ENCODE results near the gene PRDM7.
"Not testable (repeated sequence)": the region's sequence is repeated elsewhere in the genome, so short reads cannot be mapped to it uniquely, and the experiment has no call there.

PRDM7 gene

DNA sequence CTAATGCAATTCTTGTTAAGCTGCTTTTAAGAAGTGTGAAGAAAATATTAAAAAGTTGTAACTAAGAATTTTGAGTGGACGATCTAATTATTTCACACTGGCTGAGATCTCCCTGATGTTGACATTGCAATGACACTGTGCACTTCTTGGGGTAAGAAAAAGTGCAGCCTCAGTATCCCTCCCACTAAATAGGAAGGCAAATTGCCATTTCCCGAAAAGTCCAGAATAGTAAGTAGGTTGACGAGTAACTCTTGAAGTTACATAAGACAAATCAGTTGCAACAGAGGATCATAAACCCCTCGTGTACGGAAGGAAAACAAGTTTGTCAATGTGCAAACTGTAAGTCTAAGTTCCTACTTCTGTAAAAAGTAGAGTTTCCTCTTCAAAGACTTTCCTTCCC, 21.8 kb upstream of the PRDM7 start:
- not testable (repeated sequence) for H3K9ac ChIP-seq; H2AFZ ChIP-seq; H3K9me3 ChIP-seq (ENCODE audit: control insufficient read depth, low read length); H3K4me1 ChIP-seq; H3K27me3 ChIP-seq (ENCODE audit: control insufficient read depth, insufficient read depth, low read length); H3K27ac ChIP-seq; H3K36me3 ChIP-seq (ENCODE audit: control insufficient read depth, insufficient read depth, low read length); H3K4me3 ChIP-seq (ENCODE audit: low read depth, low read length); H3K4me2 ChIP-seq (ENCODE audit: low read length); H3K79me2 ChIP-seq

GRCh38 chr16:90097010-90097684, 20.0 kb upstream of the PRDM7 start:
- H3K27me3 ChIP-seq (ENCODE audit: control insufficient read depth, insufficient read depth, low read length); H3K79me2 ChIP-seq; H3K9ac ChIP-seq; H3K4me3 ChIP-seq (ENCODE audit: low read depth, low read length); H3K4me2 ChIP-seq (ENCODE audit: low read length); H2AFZ ChIP-seq; H3K9me3 ChIP-seq (ENCODE audit: control insufficient read depth, low read length); H3K27ac ChIP-seq; H3K4me1 ChIP-seq; H3K36me3 ChIP-seq (ENCODE audit: control insufficient read depth, insufficient read depth, low read length): not testable (repeated sequence)

- H3K9ac ChIP-seq; H3K4me1 ChIP-seq; H3K27me3 ChIP-seq (ENCODE audit: control insufficient read depth, insufficient read depth, low read length); H3K36me3 ChIP-seq (ENCODE audit: control insufficient read depth, insufficient read depth, low read length); H3K9me3 ChIP-seq (ENCODE audit: control insufficient read depth, low read length); H2AFZ ChIP-seq; H3K4me3 ChIP-seq (ENCODE audit: low read depth, low read length); H3K79me2 ChIP-seq; H3K27ac ChIP-seq; H3K4me2 ChIP-seq (ENCODE audit: low read length): not testable (repeated sequence)
These were observed 17.7 kb upstream of the PRDM7 start for GRCh38 chr16:90094791-90095190.

DNA sequence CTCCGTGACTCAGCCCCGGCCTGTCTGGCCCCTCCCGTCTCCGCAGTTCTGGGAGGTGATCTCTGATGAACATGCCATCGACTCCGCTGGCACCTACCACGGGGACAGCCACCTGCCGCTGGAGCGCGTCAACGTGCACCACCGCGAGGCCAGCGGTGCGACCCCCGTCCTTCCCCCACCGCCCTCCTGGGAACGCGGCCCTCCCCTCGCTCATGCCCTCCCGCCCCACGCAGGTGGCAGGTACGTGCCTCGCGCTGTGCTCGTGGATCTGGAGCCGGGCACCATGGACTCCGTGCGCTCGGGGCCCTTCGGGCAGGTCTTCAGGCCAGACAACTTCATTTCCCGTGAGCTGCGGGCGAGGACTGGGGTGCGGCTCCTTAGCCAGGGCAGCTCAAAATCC, 17.2 kb upstream of the PRDM7 start:
- H3K4me3 ChIP-seq (ENCODE audit: low read depth, low read length); H3K27me3 ChIP-seq (ENCODE audit: control insufficient read depth, insufficient read depth, low read length); H3K4me2 ChIP-seq (ENCODE audit: low read length); H3K4me1 ChIP-seq; H3K79me2 ChIP-seq; H2AFZ ChIP-seq; H3K9me3 ChIP-seq (ENCODE audit: control insufficient read depth, low read length); H3K36me3 ChIP-seq (ENCODE audit: control insufficient read depth, insufficient read depth, low read length); H3K27ac ChIP-seq; H3K9ac ChIP-seq: not testable (repeated sequence)

GRCh38 chr16:90093799-90094198, 16.7 kb upstream of the PRDM7 start:
- not testable (repeated sequence) for H3K4me2 ChIP-seq (ENCODE audit: low read length); H3K9ac ChIP-seq; H3K4me3 ChIP-seq (ENCODE audit: low read depth, low read length); H3K4me1 ChIP-seq; H3K79me2 ChIP-seq; H3K36me3 ChIP-seq (ENCODE audit: control insufficient read depth, insufficient read depth, low read length); H3K27me3 ChIP-seq (ENCODE audit: control insufficient read depth, insufficient read depth, low read length); H3K27ac ChIP-seq; H3K9me3 ChIP-seq (ENCODE audit: control insufficient read depth, low read length); H2AFZ ChIP-seq

- not testable (repeated sequence) for H3K27me3 ChIP-seq (ENCODE audit: control insufficient read depth, insufficient read depth, low read length); H3K27ac ChIP-seq; H3K4me3 ChIP-seq (ENCODE audit: low read depth, low read length); H3K79me2 ChIP-seq; H3K4me2 ChIP-seq (ENCODE audit: low read length); H3K4me1 ChIP-seq; H3K9ac ChIP-seq; H3K9me3 ChIP-seq (ENCODE audit: control insufficient read depth, low read length); H2AFZ ChIP-seq; H3K36me3 ChIP-seq (ENCODE audit: control insufficient read depth, insufficient read depth, low read length)
These were observed 15.7 kb upstream of the PRDM7 start for GRCh38 chr16:90092781-90093180.

GRCh38 chr16:90084215-90084950, 7.3 kb upstream of the PRDM7 start:
- no peak overlapping the region for H3K4me3 ChIP-seq (ENCODE audit: low read depth, low read length)
- H2AFZ ChIP-seq: no peak overlapping the region
- H3K79me2 ChIP-seq: no peaks in the 10 kb centered on the region
- no peaks in the 10 kb centered on the region for H3K27me3 ChIP-seq (ENCODE audit: control insufficient read depth, insufficient read depth, low read length)
- H3K27ac ChIP-seq: no peak overlapping the region
- H3K9me3 ChIP-seq (ENCODE audit: control insufficient read depth, low read length): no peaks in the 10 kb centered on the region
- H3K9ac ChIP-seq: no peak overlapping the region
- no peak overlapping the region for H3K4me2 ChIP-seq (ENCODE audit: low read length)
- TF ChIP-seq, protein P1, sequence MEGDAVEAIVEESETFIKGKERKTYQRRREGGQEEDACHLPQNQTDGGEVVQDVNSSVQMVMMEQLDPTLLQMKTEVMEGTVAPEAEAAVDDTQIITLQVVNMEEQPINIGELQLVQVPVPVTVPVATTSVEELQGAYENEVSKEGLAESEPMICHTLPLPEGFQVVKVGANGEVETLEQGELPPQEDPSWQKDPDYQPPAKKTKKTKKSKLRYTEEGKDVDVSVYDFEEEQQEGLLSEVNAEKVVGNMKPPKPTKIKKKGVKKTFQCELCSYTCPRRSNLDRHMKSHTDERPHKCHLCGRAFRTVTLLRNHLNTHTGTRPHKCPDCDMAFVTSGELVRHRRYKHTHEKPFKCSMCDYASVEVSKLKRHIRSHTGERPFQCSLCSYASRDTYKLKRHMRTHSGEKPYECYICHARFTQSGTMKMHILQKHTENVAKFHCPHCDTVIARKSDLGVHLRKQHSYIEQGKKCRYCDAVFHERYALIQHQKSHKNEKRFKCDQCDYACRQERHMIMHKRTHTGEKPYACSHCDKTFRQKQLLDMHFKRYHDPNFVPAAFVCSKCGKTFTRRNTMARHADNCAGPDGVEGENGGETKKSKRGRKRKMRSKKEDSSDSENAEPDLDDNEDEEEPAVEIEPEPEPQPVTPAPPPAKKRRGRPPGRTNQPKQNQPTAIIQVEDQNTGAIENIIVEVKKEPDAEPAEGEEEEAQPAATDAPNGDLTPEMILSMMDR (IDR thresholded peaks at IDR 0.05): no peak
- H3K4me1 ChIP-seq: no peaks in the 10 kb centered on the region
- H3K36me3 ChIP-seq (ENCODE audit: control insufficient read depth, insufficient read depth, low read length): no peaks in the 10 kb centered on the region

All from parathyroid adenoma (tissue), 2 donors.